K562 (cell line): ENCODE measurements around the gene NR5A1. TPM values are rescaled to one million over a fixed set of nuclear protein-coding genes. Genes with fewer than 3 reads are reported as not detected.

Source experiments
- ATAC-seq: fragments of 200-7000 bp; cut with Tn5 transposase; 3 replicates; pipeline ENCODE4 v1.9.1; 2020; ENCODE audit warnings: moderate library complexity
- BruUV-seq: library from RNA; stranded (reverse); fragments of 400-500 nt; replicated peaks from 2 replicates; lab custom pipeline; 2021; lab: Mats Ljungman, UMichigan
- CTCF ChIA-PET: fragments of 300-600 bp; formaldehyde crosslinking; extraction: SDS; loops from one replicate; lab custom pipeline; 2021; ENCODE audit warnings: low intra/inter-chr PET ratio; lab: Yijun Ruan, JAX
- POLR2A ChIA-PET: fragments of 300-600, 350-650 bp; sonication (Branson Sonifier 250); formaldehyde crosslinking; extraction: SDS; loops from one replicate; lab custom pipeline; 2021; ENCODE audit warnings: antibody characterized with exemption, inconsistent platforms; lab: Yijun Ruan, JAX
- DNase-seq, 4 experiments: peaks; one replicate each; pipeline versions ENCODE4 v3.0.0 to v3.0.0-alpha.2; 2011 to 2018; ENCODE audit warnings: low spot score in 3 of 4, mixed read lengths in 3 of 4; ENCODE audit errors: extremely low read depth in 1 of 4
- FAIRE-seq: peaks from 2 replicates; lab custom pipeline; 2011; peaks lifted over from hg19 to GRCh38; lab: Jason Lieb, UNC
- H2AFZ ChIP-seq: 2 replicates; pipeline ENCODE4 v1.6.0; 2011; ENCODE audit warnings: low read depth, low read length, control low read depth, inconsistent platforms
- H3K27ac ChIP-seq: fragments of 200-600 bp; 3 replicates; pipeline ENCODE4 v1.8.0; 2011; ENCODE audit warnings: low read depth, mild to moderate bottlenecking, control low read depth, inconsistent platforms, low read length, moderate library complexity, mixed read lengths; ENCODE audit errors: extremely low read depth
- H3K27me3 ChIP-seq, 2 experiments: fragments of 300-600 bp in 1 of 2; 2 replicates in 1 of 2; 3 replicates in 1 of 2; pipeline versions ENCODE4 v1.6.0 to v1.8.0; 2011; ENCODE audit warnings: inconsistent platforms in 2 of 2, low read length in 2 of 2, mild to moderate bottlenecking in 1 of 2, mixed read lengths in 1 of 2, moderate library complexity in 1 of 2; ENCODE audit not compliant: control insufficient read depth in 2 of 2, insufficient read depth in 2 of 2
- H3K36me3 ChIP-seq: fragments of 300-600 bp; 3 replicates; pipeline ENCODE4 v1.8.0; 2011; ENCODE audit warnings: mild to moderate bottlenecking, low read length, inconsistent platforms; ENCODE audit not compliant: control insufficient read depth, insufficient read depth
- H3K4me1 ChIP-seq, 2 experiments: fragments of 200-600 bp in 1 of 2; replicated peaks in 1 of 2; 2 replicates in 1 of 2; 3 replicates in 1 of 2; pipeline versions ENCODE4 v1.5.1 to v1.8.0; 2011; ENCODE audit warnings: inconsistent platforms in 2 of 2, low read length in 2 of 2, mild to moderate bottlenecking in 1 of 2, mixed read lengths in 1 of 2, moderate library complexity in 1 of 2; ENCODE audit not compliant: control insufficient read depth in 2 of 2, insufficient read depth in 2 of 2
- H3K4me2 ChIP-seq: 2 replicates; pipeline ENCODE4 v1.6.1; 2011; ENCODE audit warnings: low read length, control low read depth, inconsistent platforms, mixed read lengths; ENCODE audit not compliant: insufficient read depth
- H3K4me3 ChIP-seq: fragments of 200-600 bp; sonication (generic), shearing (Covaris generic); 2 replicates; pipeline ENCODE4 v1.5.1; 2016; ENCODE audit warnings: control low read depth, inconsistent platforms
- H3K79me2 ChIP-seq: fragments of 200-600 bp; 3 replicates; pipeline ENCODE4 v1.8.0; 2011; ENCODE audit warnings: low read length, inconsistent platforms; ENCODE audit not compliant: control insufficient read depth, insufficient read depth
- H3K9ac ChIP-seq, 2 experiments: 2 replicates each; pipeline versions ENCODE4 v1.6.0 to v1.6.1; 2011; ENCODE audit warnings: low read depth in 2 of 2, low read length in 2 of 2, control low read depth in 1 of 2, inconsistent platforms in 1 of 2, mild to moderate bottlenecking in 1 of 2, mixed read lengths in 1 of 2; ENCODE audit not compliant: insufficient read depth in 1 of 2
- H3K9me1 ChIP-seq: one replicate; pipeline ENCODE4 v1.6.0; 2011; ENCODE audit warnings: inconsistent platforms, mild to moderate bottlenecking, low read length, moderate library complexity; ENCODE audit not compliant: control insufficient read depth, insufficient read depth
- H3K9me3 ChIP-seq: replicated peaks from 2 replicates; pipeline ENCODE4 v1.5.1; 2011; ENCODE audit warnings: low read depth, low read length, inconsistent platforms; ENCODE audit not compliant: control insufficient read depth, insufficient read depth
- H4K20me1 ChIP-seq: replicated peaks from 2 replicates; pipeline ENCODE4 v1.6.1; 2011; ENCODE audit warnings: low read length, inconsistent platforms, mixed read lengths; ENCODE audit not compliant: control insufficient read depth, insufficient read depth
- CAMTA2 ChIP-seq: fragments of 250-450 bp; sonication (Bioruptor Pico); conservative IDR thresholded peaks from 2 replicates; pipeline ENCODE4 v1.5.1; 2022
- CCNT2 ChIP-seq: IDR thresholded peaks from 2 replicates; pipeline ENCODE4 v1.6.1; 2011; ENCODE audit warnings: borderline replicate concordance, low read depth, mild to moderate bottlenecking, moderate library complexity, mixed read lengths, low read length; ENCODE audit not compliant: insufficient read length; ENCODE audit errors: extremely low read depth
- DNMT1 ChIP-seq: fragments of 450-650 bp; IDR thresholded peaks from 2 replicates; pipeline ENCODE4 v1.6.1; 2016; ENCODE audit warnings: antibody characterized with exemption, mild to moderate bottlenecking
- ETV6 ChIP-seq, 3 experiments: fragments of 150-350 bp in 1 of 3; sonication (generic) in 1 of 3; formaldehyde crosslinking in 1 of 3; IDR thresholded peaks; 2 replicates each; pipeline versions ENCODE4 v1.6.1 to v1.8.0; 2014 to 2022; ENCODE audit warnings: borderline replicate concordance in 2 of 3, low read depth in 2 of 3, antibody characterized with exemption in 1 of 3, low read length in 1 of 3, mild to moderate bottlenecking in 1 of 3, missing genetic modification reagents in 1 of 3
- HDAC8 ChIP-seq: fragments of 450-650 bp; IDR thresholded peaks from 2 replicates; pipeline ENCODE4 v1.6.1; 2016; ENCODE audit warnings: mild to moderate bottlenecking, missing genetic modification characterization, moderate library complexity, missing compliant biosample characterization
- HIVEP1 ChIP-seq: fragments of 250-450 bp; sonication (Bioruptor Pico); IDR thresholded peaks from 2 replicates; pipeline ENCODE4 v1.4.0; 2020; ENCODE audit warnings: mild to moderate bottlenecking
- NBN ChIP-seq: fragments of 450-650 bp; IDR thresholded peaks from 2 replicates; pipeline ENCODE4 v1.6.1; 2016; ENCODE audit warnings: low read depth, mild to moderate bottlenecking
- NFE2L1 ChIP-seq: fragments of 450-650 bp; IDR thresholded peaks from 2 replicates; pipeline ENCODE4 v1.6.1; 2016; ENCODE audit warnings: missing genetic modification characterization, low read depth, mild to moderate bottlenecking, missing compliant biosample characterization, moderate library complexity, borderline replicate concordance
- TCF3 ChIP-seq: sonication (generic); formaldehyde crosslinking; IDR thresholded peaks from 2 replicates; pipeline ENCODE4 v1.4.0; 2020; ENCODE audit warnings: mild to moderate bottlenecking, missing genetic modification reagents
- WGBS: fragments of 100-300 bp; shearing (Covaris generic); methylation state at CpG from one replicate; pipeline ENCODE4 v1.1.6; 2016; ENCODE audit warnings: low coverage, mixed read lengths; ENCODE audit not compliant: insufficient coverage; ENCODE audit errors: missing lambda C conversion rate; 5-methylcytosine and 5-hydroxymethylcytosine counted together
- in situ Hi-C: fragments of 300-500 bp; cut with MboI; formaldehyde crosslinking; loops from 4 replicates; pipeline ENCODE4 v1.15.0; 2018; ENCODE audit warnings: inconsistent platforms, mixed read lengths
- intact Hi-C: fragments of 100-400 bp; cut with micrococcal nuclease; formaldehyde crosslinking; loops from 2 replicates; pipeline ENCODE4 v1.14.2; 2022
- polyA plus RNA-seq, 8 experiments: library from polyadenylated mRNA; depleted of rRNA in 4 of 8; stranded (reverse) in 5 of 8; unstranded in 3 of 8; fragments of >200 nt; fragmentation: Nextera tagmentation in 2 of 8; fragmentation: Illumina TruSeq in 1 of 8; extraction: Ambion mirVana in 2 of 8; extraction: Trizol in 1 of 8; gene quantifications; 2 replicates each; pipeline versions ENCODE4 v1.2.1 to v1.2.3, GENCODE V29; 2011 to 2014; ENCODE audit warnings: inconsistent platforms in 1 of 8, missing spikeins in 1 of 8
- total RNA-seq, 7 experiments: library from RNA; depleted of rRNA in 6 of 7; stranded (reverse); fragments of >200 nt in 6 of 7; fragmentation: Illumina TruSeq in 2 of 7; extraction: Trizol in 2 of 7; gene quantifications; 2 replicates each; pipeline versions ENCODE4 v1.2.1 to v1.2.3, GENCODE V29; 2011 to 2021; ENCODE audit warnings: low replicate concordance in 1 of 7
- TF ChIP-seq, protein P1 (sequence below): fragments of 450-650 bp; IDR thresholded peaks from 2 replicates; pipeline ENCODE4 v1.6.1; 2016; ENCODE audit warnings: low read depth

Gene NR5A1
- total and polyA plus RNA-seq, 9 of the 15 experiments (the other 6 are each of a cell fraction or from before 2014, with no cell fraction given) = 0.11 to 0.32 (median 0.20) TPM; not detected in 6

DNA sequence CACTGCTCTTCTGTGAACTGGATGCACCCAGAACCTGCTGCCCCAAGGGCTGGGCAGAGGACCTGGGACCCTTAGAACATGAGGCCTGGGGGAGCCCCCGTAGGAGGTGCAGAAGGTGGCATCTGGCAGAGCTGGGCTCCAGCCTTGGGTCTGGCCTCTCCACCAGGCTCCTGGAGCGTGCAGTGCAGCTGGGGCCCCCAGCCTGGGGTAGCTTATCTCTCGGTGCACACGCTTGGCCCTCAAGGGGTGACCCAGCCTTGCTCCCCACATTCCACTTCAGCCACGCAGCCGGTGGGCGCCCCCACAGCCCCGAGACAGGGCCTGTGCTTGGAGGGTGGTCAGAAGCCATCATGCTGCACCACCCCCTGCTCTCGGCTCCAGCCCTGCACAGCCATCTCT, 5.6 kb upstream of the NR5A1 start (continued):
- TF ChIP-seq CCNT2 = peak; percentile 36

DNA sequence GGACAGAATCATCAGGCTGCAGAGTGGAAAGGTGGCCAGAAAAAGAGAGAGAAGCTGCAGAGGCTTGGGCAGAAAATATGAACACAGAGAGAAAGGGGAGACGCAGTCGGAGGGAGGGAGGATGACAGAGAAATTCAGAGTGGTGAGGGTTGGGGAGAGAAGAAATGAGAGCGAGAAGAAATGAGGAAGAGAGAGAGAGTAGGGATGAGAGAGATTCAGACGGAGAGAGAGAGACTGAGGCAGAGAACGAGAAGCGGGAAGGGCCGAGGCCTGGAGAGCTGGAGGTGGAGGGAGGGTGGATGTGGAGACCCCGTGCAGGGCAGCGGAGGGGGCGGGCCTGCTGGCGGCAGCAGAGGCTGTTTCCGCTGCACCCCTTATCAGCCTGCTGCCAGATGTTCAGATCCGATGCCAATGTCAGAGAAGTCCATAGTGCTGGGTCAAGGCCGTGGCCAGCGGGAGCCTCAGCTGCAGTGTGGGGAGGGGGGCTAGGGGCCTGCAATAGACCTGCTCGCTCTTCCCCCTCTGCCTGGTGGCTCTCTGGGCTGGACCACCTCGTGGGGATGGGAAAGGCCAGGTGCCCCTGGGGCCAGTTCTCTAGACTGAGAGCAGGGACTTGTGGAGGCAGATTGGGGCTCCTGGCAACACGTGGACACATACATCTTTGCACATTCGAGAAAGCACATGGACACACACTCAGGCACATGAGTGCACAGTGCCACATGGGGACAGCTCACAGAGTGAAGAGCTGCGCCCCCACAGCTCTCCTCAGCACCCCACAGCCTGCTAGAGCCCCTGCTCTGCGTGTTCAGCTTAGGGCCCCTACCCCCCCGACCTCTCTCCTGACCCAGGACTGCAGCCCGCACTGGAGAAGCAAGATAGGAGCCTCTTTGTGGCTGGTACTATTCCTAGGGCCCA, 4.9 kb upstream of the NR5A1 start:
- Histone ChIP-seq H3K9me3 (no peaks in the 10 kb centered on the region), H3K9ac (peak overlapping the region; percentile 41 to 87), H3K27me3 (no peaks in the 10 kb centered on the region), H3K4me3 (no peak overlapping the region), H3K79me2 (no peaks in the 10 kb centered on the region), H3K4me2 (peak overlapping the region; percentile 56), H4K20me1 (no peaks in the 10 kb centered on the region), H2AFZ (peak overlapping the region; percentile 96), H3K36me3 (no peaks in the 10 kb centered on the region), H3K9me1 (no peaks in the 10 kb centered on the region), H3K27ac (peak overlapping the region; percentile 42), H3K4me1 (peaks cover 30 to 39% of the 10 kb centered on the region in 2 experiments)
- intact Hi-C loops (no loop called here), in situ Hi-C loops (no loop called here)
- WGBS = 11% methylated on average over 21 of the region's 23 CpGs
- ChIA-PET CTCF (interaction anchor here (0.9 kb wide), 1 partner anchor 200 kb away, joined by 3 read pairs; no protein-coding TSS in a partner anchor), POLR2A (interaction anchor here (0.6 to 1.0 kb wide), 5 partner anchors 14 to 981 kb away, joined by 3 read pairs; partner anchors contain the start of gene ARPC5L)
- FAIRE-seq = peak; percentile 44
- no TSS peak for BruUV-seq
- ATAC-seq = peak; percentile 60
- DNase-seq = peak; percentile 76 to 83 (median 82)
- TF ChIP-seq, protein P1, sequence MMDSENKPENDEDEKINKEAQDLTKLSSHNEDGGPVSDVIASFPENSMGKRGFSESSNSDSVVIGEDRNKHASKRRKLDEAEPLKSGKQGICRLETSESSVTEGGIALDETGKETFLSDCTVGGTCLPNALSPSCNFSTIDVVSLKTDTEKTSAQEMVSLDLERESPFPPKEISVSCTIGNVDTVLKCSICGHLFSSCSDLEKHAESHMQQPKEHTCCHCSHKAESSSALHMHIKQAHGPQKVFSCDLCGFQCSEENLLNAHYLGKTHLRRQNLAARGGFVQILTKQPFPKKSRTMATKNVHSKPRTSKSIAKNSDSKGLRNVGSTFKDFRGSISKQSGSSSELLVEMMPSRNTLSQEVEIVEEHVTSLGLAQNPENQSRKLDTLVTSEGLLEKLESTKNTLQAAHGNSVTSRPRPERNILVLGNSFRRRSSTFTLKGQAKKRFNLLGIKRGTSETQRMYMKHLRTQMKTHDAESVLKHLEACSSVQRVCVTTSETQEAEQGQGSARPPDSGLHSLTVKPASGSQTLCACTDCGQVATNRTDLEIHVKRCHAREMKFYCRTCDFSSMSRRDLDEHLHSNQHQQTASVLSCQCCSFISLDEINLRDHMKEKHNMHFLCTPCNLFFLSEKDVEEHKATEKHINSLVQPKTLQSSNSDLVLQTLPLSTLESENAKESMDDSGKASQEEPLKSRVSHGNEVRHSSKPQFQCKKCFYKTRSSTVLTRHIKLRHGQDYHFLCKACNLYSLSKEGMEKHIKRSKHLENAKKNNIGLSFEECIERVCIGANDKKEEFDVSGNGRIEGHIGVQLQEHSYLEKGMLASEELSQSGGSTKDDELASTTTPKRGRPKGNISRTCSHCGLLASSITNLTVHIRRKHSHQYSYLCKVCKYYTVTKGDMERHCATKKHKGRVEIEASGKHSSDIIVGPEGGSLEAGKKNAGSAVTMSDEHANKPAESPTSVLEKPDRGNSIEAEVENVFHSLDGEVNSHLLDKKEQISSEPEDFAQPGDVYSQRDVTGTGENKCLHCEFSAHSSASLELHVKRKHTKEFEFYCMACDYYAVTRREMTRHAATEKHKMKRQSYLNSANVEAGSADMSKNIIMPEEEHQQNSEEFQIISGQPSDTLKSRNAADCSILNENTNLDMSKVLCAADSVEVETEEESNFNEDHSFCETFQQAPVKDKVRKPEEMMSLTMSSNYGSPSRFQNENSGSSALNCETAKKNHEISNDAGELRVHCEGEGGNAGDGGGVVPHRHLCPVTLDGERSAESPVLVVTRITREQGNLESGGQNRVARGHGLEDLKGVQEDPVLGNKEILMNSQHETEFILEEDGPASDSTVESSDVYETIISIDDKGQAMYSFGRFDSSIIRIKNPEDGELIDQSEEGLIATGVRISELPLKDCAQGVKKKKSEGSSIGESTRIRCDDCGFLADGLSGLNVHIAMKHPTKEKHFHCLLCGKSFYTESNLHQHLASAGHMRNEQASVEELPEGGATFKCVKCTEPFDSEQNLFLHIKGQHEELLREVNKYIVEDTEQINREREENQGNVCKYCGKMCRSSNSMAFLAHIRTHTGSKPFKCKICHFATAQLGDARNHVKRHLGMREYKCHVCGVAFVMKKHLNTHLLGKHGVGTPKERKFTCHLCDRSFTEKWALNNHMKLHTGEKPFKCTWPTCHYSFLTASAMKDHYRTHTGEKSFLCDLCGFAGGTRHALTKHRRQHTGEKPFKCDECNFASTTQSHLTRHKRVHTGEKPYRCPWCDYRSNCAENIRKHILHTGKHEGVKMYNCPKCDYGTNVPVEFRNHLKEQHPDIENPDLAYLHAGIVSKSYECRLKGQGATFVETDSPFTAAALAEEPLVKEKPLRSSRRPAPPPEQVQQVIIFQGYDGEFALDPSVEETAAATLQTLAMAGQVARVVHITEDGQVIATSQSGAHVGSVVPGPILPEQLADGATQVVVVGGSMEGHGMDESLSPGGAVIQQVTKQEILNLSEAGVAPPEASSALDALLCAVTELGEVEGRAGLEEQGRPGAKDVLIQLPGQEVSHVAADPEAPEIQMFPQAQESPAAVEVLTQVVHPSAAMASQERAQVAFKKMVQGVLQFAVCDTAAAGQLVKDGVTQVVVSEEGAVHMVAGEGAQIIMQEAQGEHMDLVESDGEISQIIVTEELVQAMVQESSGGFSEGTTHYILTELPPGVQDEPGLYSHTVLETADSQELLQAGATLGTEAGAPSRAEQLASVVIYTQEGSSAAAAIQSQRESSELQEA = peak; percentile 34; the same call in 1 of the 2 replicates
- TF ChIP-seq TCF3 (CRISPR knock-in tag) = peak; percentile 70
- TF ChIP-seq CAMTA2 = no peak
- TF ChIP-seq HIVEP1 (CRISPR knock-in tag) = no peak
- no peak for TF ChIP-seq NFE2L1 (tag)
- TF ChIP-seq ETV6 (IDR thresholded peaks at IDR 0.05; ENCODE audit: borderline replicate concordance in 1 of 2, low read depth in 2 of 2, low read length in 1 of 2) = no peak
- no peak for TF ChIP-seq ETV6 (CRISPR knock-in tag; IDR thresholded peaks at IDR 0.05; ENCODE audit: borderline replicate concordance)
- TF ChIP-seq HDAC8 = no peak
- TF ChIP-seq NBN = 0 out of 2 replicates have a peak, but pooled peaks have one; percentile 32
- no peak for TF ChIP-seq DNMT1
